HG03460 (cell line): ENCODE results near the gene GDPD5.

Experiments used
- ATAC-seq: cut with Tn5 transposase; IDR thresholded peaks from one replicate; pipeline ENCODE4 v1.9.1; 2021; ENCODE audit not compliant: unreplicated experiment

GDPD5 gene

GRCh38 chr11:75450236-75450635, 75.5 kb downstream of the GDPD5 start:
- no peak for ATAC-seq

DNA sequence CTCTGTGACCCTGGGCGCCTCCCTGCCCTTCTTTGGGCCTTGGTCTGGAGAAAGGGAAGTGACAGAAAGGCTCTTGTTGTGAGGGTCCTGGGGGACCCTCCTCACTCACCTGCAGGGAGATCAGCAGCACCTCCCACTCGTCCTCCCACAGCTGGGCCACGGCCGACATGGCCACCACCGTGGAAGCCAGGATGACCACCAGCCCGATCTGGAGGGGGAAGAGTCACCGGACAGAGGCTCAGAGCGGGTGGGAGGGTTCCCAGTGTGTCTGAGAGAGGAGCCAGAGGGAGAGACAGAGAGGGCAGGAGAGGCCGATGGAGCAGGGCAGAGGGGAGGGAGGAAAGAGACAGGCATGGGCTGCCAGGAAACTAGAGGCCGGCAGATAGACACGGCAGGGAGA, 76.0 kb downstream of the GDPD5 start:
- no peak for ATAC-seq

DNA sequence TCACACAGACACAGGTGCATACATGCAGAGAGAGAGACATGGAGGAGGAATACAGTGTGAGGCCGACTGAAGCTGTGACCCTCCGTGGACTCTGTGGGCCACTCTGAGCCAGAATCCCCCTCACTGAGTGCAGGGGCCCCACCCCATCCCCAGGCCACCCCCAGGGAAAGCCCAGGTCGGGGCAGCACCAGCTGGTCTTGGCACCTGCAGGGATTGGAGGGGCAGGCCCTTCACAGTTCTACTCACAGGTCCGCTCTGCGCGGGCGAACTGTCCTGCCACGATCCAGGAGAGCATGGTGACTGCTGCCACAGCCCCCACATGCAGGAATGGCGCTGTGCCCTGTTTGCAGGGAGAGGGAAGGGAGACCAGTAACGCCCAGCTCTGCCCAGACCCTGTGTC, 76.5 kb downstream of the GDPD5 start:
- no peak for ATAC-seq

- no peak for ATAC-seq
Measured at GRCh38 chr11:75447415-75447814, 78.3 kb downstream of the GDPD5 start.

DNA sequence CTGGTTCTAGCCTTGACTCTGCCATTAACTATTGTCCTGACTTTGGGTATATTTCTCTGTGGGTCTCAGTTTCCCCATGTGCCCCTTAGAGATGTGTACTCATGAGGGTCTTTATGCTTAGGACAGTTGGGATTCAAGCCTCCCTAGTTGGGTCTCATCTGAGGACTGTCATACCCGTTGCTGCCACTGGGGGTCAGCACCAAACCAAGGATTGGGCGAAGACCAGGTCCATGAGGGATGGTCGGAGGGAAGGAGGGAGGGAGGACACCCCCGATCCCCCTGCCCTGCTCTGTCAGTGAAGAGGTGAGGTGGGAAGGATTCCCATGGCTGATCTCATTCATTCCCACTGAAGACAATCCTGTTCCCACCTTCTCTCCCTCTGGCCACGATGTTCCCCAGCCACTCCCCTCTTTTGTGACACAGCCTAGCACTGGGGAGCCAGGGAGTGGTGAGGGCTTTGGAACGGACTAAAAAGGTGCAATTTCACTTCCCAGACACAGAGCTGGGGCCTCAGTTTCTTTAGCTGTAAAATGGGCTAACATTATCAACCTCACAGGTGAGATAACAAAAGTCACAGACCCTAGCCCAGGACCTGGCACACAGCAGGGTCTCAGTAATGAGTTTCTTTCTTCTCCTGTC, 80.3 kb downstream of the GDPD5 start:
- ATAC-seq = no peak

DNA sequence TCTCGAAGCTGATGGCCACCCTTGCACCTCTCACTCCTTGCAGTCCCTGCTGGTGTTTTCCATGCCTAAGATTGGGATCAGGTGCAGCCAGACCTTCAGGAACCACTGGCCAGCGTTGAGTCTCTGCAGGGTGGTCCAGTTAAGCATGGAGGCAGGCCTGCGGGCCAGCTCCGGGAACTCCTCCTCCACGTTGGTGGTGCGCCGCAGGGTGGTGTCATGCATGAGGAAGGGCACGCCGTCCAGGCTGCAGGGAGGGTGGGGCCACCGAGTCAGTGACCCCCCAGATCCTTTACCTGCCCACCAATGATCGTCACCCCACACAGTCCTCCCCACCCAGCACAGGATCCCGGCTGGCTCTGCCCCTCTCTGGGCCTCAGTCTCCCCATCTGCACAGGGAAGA, 82.7 kb downstream of the GDPD5 start:
- no peak for ATAC-seq

DNA sequence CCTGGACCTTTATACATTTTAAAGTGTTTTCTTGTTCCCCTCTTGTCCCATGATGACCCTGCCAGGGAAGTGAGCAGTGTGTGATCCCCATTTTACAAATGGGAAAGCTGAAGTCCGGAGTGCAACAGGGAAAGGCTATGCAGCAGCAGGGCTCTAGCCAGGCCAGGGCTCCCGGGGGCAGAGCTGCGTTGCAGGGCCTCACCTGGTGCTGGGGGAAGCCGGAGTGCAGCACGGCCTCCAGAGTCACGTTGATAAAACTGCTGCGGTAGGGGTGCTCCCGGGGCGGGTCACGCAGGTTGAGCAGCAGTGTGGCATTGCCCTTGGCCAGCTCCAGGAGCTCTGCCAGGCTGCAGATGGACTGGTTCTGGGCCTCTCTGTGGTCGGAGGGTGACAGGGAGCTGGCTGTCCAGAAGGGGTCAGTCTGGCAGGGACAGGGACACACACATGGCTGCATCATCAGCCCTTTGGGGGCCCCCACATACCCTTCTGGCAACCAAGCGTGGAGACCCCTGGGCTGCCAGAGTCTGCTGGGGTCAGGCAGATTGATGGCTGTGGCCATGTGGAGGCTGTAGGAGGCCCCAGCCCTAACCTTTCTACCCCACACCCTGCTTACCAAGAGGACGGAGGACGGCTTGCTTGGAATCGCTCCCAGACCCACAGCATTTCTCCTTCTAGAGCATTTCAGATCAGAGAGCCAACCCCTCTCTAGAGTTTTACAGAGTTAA, 83.4 kb downstream of the GDPD5 start:
- no peak for ATAC-seq

DNA sequence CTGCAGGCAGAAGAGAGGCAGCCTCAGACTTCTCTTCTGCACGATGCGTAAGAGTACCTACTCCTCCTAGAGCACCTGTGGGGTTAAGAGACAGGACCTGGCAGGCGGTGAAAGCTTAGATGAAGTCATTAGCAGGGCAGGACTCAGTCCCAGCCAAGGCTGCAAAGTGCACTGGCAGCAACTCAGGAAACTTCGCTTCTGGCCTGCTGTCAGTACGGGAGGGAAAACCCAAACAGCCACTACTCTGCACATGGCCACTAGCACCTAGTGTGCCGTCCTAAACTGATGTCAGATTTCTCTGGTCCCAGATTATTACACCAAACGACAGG, 84.0 kb downstream of the GDPD5 start:
- ATAC-seq = no peak

DNA sequence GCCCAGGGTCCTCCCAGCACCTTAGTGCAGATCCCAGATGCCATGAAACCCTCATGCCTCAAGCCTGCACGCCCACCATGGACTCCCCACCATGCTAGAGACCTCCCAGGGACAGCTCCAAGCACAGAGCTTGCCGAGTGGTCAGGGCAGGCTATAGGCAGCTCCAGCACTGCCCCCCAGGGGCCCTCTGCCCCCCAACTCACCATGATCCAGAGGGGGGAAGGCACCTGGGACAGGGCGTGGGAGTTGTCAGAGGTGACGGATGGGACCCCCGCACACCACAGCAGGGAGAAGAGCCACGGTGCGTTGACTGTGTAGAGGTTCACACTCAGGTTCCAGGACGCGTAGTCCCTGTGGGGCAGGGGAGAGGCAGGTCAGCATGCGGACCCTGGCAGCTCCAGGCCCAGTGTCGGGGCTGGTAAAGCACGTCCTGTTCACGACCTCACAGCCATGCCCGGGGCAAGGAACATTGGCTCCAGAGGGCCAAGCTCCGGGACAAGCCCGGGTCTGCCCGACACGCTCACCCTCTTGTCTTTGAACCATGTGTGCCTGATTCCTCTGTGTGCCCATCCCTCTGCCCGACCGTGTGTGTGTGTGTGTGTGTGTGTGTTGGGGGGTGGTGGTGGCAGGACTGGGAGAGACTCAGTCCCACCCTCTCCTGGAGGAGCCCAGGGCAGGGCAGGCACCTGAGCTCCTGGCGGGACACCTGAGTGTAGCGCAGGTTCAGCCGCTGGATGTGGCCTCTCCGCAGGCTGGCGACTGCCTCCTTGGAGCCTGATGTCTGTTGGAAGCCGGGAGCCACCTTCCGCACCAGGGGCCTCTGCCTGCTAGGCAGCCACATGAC, 84.6 kb downstream of the GDPD5 start:
- ATAC-seq = no peak

GRCh38 chr11:75439495-75440120, 86.1 kb downstream of the GDPD5 start:
- ATAC-seq = no peak

DNA sequence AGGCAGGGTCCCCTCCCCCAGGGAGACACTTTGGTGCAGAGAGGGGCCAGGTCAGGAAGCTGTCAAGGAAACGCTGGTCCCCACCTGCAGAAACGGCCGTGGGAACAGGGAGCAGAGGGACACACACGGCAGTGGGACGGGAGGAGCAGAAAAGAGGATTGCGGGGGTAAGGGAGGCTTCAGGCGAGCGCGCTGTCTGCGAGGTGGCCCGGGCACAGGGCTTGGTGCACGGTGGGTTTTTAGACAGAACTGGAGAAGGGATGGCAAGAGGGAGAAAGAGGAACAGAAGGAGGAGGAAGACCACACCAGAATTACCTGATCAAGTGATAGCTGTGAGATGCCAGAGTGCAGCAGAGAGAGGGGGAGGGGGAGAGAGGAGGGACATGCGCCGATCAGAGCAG, 86.7 kb downstream of the GDPD5 start:
- no peak for ATAC-seq

DNA sequence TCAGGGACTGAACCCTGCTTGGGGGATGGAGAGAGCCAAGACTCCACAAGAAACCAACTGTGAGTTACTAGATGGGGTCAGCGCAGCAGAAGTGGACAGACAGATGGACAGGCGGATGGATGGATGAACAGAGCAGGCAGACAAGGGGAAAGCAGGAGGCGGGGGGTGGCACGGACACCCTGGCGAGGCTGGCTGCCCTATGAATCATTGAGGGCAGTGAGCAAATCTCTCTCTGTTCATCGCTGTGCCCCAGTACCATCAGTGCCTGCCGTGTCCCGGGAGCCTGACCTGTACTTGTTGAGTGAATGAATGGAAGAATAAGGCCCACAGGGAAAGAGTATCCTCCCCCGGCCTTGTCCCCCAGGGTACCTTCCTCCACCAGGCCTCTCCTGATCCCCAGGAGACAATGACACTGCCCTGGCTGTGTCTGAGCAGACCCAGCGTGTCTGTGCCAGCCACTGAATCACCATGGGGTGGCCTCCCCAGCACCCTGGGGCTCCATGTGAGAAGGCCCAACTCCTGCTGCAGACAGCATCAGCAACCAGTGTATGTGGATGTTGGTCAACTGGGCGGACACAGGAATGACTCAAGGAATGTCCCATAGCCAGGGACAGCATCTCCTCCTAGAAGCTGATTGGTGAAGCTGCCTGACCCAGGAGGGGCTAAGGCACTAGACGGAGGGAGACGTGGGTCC, 87.6 kb downstream of the GDPD5 start:
- ATAC-seq = no peak

GRCh38 chr11:75436806-75437205, 88.9 kb downstream of the GDPD5 start:
- ATAC-seq = no peak

GRCh38 chr11:75435571-75435925, 90.2 kb downstream of the GDPD5 start:
- ATAC-seq = no peak

DNA sequence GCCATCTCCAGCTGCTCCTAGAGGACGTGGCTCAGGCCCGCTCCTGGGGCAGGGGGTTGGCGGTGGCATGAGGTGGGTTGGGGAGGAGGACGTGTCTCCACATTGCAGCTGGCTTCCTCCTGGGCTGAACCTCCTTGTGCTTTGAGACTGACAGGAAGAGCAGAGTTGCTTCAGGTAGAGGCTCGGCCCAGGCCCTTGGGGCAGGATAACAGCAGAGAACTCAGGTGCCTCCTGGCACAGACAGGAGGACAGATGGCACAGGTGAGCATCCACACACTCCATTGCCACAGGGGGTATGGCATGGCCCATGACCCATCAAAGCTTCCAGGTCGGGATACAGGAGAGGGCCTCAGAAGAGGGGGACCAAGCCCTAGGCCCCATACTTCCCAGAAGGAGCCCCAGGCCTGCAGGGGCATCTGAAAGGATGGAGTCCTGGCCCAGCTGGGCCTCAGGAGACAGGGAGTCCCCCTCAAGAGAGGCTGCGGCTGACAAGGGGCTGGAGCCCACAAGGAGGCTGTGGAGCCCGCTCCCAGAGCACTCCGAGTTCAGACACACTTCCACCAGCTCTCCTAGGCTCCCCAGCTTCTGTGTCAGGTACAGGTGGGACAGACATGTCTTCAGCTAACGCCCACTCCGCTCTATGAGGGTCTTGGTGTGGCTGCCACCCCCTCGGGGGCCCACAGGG, 90.7 kb downstream of the GDPD5 start:
- ATAC-seq = no peak

DNA sequence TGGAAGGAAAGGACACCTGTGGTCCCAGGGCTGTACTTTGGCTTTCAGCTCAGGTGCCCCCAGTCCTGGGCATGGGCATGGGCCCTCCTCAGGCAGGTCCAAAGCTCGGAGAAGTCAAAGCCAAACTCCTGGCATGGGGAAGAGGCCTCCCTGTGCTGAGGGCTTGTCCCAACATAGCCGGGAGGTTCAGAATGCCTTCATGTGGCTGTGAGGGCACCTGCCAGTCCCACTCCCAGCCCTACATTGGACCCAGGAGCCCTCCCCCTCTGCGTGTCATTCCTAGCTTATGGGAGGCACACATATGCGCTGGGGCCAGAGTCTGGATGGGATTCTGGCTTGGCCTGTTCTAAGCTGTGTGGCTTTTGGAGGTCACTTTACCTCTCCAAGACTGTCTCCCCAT, 91.7 kb downstream of the GDPD5 start:
- ATAC-seq = no peak

GRCh38 chr11:75433443-75433842, 92.3 kb downstream of the GDPD5 start:
- ATAC-seq = no peak

GRCh38 chr11:75432911-75433321, 92.8 kb downstream of the GDPD5 start, which contains the start of gene KLHL35:
Gene KLHL35 (minus strand): TSS chr11:75433203. CDS start chr11:75430629, 2,574 bp downstream.
- no peak for ATAC-seq

GRCh38 chr11:75431533-75432525, 93.9 kb downstream of the GDPD5 start:
- ATAC-seq = no peak
